ENCODE data around the gene ABCB9.
"Not testable (repeated sequence)": the region's sequence is repeated elsewhere in the genome, so short reads cannot be mapped to it uniquely, and the experiment has no call there.

ABCB9 gene

GRCh38 chr12:122896662-122897061 lies 69.6 kb downstream of the ABCB9 start:
- DNase-seq (ENCODE audit: low read depth): no peak
- no peak overlapping the region for H3K4me3 ChIP-seq (ENCODE audit: low read length)
- TF ChIP-seq CTCF (conservative IDR thresholded peaks at IDR 0.05; ENCODE audit: low read length): no peak

- DNase-seq (ENCODE audit: low read depth): peak; percentile 84
Observed at GRCh38 chr12:122895704-122896636, 70.3 kb downstream of the ABCB9 start, which contains the start of gene VPS37B. VPS37B (minus strand) TSS chr12:122896124; CDS start chr12:122896062, 62 bp downstream.

GRCh38 chr12:122895320-122895703 lies 71.0 kb downstream of the ABCB9 start:
- no peak for TF ChIP-seq CTCF (conservative IDR thresholded peaks at IDR 0.05; ENCODE audit: low read length)
- H3K4me3 ChIP-seq (ENCODE audit: low read length): peak overlapping the region; percentile 94
- DNase-seq (ENCODE audit: low read depth): no peak

More at GRCh38 chr12:122895704-122896636, 70.3 kb downstream of the ABCB9 start, which contains the start of gene VPS37B:
- peak within 1 kb of the TSS; percentile 94 for H3K4me3 ChIP-seq (ENCODE audit: low read length)
- TF ChIP-seq CTCF (conservative IDR thresholded peaks at IDR 0.05; ENCODE audit: low read length): no peak

GRCh38 chr12:122894193-122895121 lies 71.8 kb downstream of the ABCB9 start:
- TF ChIP-seq CTCF (conservative IDR thresholded peaks at IDR 0.05; ENCODE audit: low read length): no peak
- no peak for DNase-seq (ENCODE audit: low read depth)
- peak overlapping the region; percentile 94 for H3K4me3 ChIP-seq (ENCODE audit: low read length)

- TF ChIP-seq CTCF (conservative IDR thresholded peaks at IDR 0.05; ENCODE audit: low read length): no peak
- DNase-seq (ENCODE audit: low read depth): no peak
- no peak overlapping the region; the same call in 1 of the 2 replicates for H3K4me3 ChIP-seq (ENCODE audit: low read length)
Observed at GRCh38 chr12:122893208-122894153, 72.8 kb downstream of the ABCB9 start.

GRCh38 chr12:122892724-122893123 lies 73.5 kb downstream of the ABCB9 start:
- H3K4me3 ChIP-seq (ENCODE audit: low read length); DNase-seq (ENCODE audit: low read depth): not testable (repeated sequence)
